Measurements from ENCODE around the gene PTX4.

PTX4 gene

DNA sequence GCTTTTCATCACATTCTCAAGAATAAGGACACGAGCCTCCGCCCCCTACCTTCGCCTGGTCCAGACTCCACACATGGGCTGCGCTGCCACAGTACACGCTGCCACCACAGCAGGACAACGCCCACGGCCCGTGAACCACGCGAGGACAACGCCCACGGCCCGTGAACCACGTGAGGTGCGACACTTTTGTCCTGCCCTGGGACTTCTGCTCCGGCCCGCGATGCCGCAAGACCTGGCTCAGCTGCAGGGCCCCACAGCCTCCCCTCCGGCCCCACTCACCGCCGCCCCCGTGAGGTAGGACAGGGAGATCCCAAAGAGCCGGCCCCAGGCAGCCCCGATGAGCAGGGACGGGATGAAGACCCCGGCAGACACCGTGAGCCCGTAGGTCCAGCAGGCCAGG, 38.5 kb downstream of the PTX4 start:
- TF ChIP-seq, protein P1, sequence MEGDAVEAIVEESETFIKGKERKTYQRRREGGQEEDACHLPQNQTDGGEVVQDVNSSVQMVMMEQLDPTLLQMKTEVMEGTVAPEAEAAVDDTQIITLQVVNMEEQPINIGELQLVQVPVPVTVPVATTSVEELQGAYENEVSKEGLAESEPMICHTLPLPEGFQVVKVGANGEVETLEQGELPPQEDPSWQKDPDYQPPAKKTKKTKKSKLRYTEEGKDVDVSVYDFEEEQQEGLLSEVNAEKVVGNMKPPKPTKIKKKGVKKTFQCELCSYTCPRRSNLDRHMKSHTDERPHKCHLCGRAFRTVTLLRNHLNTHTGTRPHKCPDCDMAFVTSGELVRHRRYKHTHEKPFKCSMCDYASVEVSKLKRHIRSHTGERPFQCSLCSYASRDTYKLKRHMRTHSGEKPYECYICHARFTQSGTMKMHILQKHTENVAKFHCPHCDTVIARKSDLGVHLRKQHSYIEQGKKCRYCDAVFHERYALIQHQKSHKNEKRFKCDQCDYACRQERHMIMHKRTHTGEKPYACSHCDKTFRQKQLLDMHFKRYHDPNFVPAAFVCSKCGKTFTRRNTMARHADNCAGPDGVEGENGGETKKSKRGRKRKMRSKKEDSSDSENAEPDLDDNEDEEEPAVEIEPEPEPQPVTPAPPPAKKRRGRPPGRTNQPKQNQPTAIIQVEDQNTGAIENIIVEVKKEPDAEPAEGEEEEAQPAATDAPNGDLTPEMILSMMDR (IDR thresholded peaks at IDR 0.05; ENCODE audit: borderline replicate concordance, control extremely low read depth, extremely low read depth, insufficient read depth, missing control alignments), result no peak
- no peak for DNase-seq (ENCODE audit: low spot score)
- in situ Hi-C loops (cut with MboI; ENCODE audit: low sequenced_read_pairs, unreplicated experiment), result no loop called here

DNA sequence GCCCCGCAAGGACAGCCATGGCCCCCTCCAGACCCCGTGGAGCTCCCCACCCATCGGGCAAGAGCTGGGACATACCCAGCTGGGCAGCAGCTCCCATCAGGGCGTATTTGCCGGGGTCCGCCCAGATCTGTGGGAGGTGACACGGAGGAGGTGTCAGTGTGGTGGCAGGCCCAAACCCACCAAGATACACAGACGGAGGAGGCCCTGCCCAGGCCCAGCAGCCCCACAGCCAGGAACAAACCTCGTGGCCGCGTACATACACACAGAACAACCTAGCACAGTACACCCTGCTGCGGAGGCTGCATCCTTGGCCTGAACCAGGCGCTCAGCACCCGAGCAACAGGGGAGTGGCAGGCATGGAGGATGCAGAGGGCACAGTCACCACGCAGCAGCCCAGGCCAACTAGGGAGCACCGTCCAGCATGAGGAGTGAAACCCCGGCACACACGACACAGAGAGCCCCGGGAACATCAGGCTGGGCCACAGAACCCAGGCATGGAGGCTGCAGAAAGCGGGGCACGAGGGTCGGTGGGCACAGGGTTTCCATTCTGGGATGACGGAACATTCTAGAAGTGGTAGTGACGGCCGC, 39.4 kb downstream of the PTX4 start:
- DNase-seq (ENCODE audit: low spot score), result no peak
- TF ChIP-seq, protein P1 (IDR thresholded peaks at IDR 0.05; ENCODE audit: borderline replicate concordance, control extremely low read depth, extremely low read depth, insufficient read depth, missing control alignments), result no peak
- in situ Hi-C loops (cut with MboI; ENCODE audit: low sequenced_read_pairs, unreplicated experiment), result no loop called here

DNA sequence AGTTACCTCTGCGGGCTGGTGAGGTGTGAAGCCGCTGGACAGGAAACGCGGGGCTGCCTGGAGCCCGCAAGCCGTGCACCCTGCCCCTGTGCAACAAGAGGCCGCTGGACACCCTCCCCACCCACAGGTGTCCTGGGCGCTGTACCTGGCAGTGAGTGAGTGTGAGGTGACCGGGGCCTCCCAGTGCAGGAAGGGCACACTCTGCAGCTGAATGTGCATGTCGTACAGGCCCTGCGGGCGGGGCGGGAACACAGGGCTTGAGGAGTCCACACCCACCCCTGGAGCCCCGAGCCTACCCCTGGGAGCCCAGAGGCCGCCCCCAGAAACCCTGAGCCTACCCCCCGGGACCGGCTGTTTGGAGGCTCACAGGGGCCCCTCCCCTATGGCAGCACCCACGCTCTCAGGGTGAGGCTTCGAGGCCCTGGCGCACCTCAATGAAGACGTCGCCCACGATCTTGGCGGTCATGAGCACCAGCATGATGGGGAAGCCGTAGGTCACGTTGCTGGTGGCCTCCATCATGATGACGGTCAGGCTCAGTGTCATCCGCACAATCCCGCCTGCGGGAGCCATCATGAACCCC, 40.1 kb downstream of the PTX4 start:
- DNase-seq (ENCODE audit: low spot score), result no peak
- TF ChIP-seq, protein P1 (IDR thresholded peaks at IDR 0.05; ENCODE audit: borderline replicate concordance, control extremely low read depth, extremely low read depth, insufficient read depth, missing control alignments), result no peak
- in situ Hi-C loops (cut with MboI; ENCODE audit: low sequenced_read_pairs, unreplicated experiment), result no loop called here

DNA sequence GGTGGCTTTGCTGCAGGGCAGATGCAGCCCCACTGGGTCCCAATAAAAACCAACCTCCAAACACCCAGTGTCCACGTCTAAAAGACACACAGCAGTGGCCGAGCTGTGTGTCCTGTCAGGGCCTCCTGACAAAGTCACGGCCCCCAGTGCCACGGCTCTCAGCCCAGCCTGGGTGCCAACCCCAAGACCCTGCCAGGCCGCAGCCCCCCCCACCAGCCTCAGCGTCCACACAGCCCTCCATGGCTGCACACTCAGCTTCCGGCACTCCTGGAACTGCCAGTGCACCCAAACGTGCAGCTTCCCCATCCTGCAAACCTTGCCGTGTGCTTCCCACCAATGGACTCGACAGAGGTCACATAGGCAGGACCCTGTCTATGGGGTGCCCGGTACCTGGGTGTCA, 40.8 kb downstream of the PTX4 start:
- TF ChIP-seq, protein P1 (IDR thresholded peaks at IDR 0.05; ENCODE audit: borderline replicate concordance, control extremely low read depth, extremely low read depth, insufficient read depth, missing control alignments), result no peak
- in situ Hi-C loops (cut with MboI; ENCODE audit: low sequenced_read_pairs, unreplicated experiment), result no loop called here
- no peak for DNase-seq (ENCODE audit: low spot score)

DNA sequence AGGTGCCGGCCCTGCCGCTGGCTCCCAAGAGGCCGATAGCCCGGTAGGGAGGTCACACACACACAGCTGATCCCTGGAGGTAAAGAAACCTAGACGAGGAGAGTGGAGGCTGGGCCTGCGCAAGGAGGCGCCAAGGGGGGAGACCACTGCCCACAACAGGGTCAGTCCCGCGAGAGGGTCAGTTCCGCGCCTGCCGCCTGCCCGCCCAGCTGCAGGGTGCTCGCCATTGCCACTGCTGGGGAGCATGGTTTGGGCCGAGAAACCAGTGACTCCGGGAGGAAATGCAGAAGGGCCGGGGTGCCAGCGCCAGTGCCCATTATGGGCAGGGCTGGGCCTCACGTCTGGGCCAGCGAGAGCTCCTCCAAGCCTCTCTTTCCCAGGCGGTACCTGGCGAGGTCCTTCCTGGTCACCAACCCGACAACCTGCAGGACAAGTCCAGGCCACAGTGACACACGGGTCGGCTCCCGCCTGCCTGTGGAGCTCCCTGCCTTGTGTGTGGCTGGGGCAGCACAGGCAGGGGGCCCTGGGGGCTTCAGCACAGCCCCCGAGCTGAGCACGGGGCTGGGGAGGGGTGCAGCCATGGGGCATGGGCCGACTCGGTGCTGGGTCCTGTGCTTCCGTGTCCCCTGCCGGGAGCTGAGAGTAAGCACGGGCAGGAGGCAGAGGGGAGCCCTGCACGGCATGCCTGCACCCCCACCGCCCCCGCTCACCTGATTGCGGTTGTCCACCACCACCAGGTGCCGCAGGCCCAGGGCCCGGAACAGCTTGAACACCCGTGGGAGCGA, 42.3 kb downstream of the PTX4 start:
- no peak for DNase-seq (ENCODE audit: low spot score)
- TF ChIP-seq, protein P1 (IDR thresholded peaks at IDR 0.05; ENCODE audit: borderline replicate concordance, control extremely low read depth, extremely low read depth, insufficient read depth, missing control alignments), result no peak
- in situ Hi-C loops (cut with MboI; ENCODE audit: low sequenced_read_pairs, unreplicated experiment), result no loop called here

DNA sequence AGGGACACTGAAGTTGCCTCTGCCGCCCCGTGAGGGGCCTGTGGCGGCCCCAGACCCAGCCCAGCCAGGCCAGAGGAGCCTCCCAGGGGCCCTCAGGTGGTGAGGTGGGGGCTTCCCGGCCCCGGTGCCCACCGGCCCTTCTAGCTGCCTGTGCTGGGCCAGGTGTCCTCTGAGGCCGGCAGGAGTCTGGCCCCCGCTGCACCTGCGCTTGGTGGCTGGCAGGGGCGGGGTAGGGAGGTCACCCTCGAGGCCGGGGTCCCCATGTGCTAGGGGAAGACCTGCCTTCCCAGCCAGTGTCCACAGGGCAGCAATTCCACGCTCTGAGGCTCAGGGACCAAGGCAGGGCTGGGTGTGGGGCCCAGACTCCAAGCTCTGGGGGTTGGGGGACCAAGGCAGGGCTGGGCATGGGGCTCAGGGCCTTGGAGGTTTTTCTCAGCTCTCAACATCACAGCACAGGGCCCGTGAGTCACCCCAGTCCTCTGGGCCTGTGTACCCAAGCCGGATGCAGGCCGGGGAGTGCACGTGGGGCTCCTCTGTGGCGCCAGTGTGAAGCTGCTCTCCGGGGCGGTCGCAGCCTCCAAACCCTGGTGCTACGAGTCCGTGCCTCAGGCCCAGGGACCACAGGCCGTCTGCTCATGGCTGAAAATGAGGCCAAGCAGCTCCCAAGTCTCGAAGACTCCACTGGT, 43.1 kb downstream of the PTX4 start:
- in situ Hi-C loops (cut with MboI; ENCODE audit: low sequenced_read_pairs, unreplicated experiment), result no loop called here
- no peak for DNase-seq (ENCODE audit: low spot score)
- TF ChIP-seq, protein P1 (IDR thresholded peaks at IDR 0.05; ENCODE audit: borderline replicate concordance, control extremely low read depth, extremely low read depth, insufficient read depth, missing control alignments), result no peak
